C1 segment of cervical spinal cord (tissue), 14 donors: Measurements from ENCODE around the gene C11orf52.
"Not testable (repeated sequence)": the region's sequence is repeated elsewhere in the genome, so short reads cannot be mapped to it uniquely, and the experiment has no call there.

Source experiments
- DNase-seq, 14 donors: peaks; one replicate each; lab custom pipeline; 2025; lab: John Stamatoyannopoulos, UW

C11orf52 gene

GRCh38 chr11:111918390-111919256 is at the start of gene C11orf52:
Gene C11orf52 (plus strand): TSS chr11:111918913. CDS start chr11:111918973, 60 bp downstream.
- peak in 2 of 14 donors; percentile 12 to 14 for DNase-seq

DNA sequence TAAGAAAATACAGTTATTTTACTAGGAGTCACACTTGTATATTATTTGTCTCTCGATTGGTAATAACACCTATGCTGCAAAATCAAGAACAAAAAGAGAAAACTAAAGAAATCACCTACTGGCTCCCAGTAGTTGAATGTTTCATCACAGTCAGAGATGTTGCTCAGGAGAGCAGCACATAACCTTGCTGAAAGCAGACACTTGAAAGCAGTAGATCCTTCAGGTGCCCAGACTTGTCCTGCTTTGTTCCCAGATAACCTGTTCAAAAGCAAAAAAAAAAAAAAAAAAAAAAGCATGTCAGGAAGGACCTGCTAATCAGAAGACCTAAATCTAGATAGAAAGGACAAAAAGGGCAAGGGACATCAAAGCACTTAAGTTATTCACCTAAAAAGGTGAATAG is 48.6 kb upstream of the C11orf52 start:
- DNase-seq: no peak

DNA sequence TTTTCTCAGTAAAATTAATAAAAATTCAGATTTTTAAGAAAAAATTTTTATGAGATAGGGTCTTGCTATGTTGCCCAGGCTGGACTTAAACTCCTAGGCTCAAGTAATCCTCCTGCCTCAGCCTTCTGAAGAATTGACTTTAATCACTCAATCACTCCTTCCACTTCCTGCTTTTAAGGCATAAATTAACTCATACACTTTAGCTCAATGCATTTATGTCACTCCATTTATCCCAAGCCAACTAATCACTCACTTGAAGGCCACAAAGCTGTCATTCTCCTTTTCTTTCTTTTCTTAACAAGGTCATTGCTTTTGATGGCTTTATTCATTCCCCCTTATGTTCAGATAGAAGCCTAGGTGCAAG is 48.2 kb upstream of the C11orf52 start:
- no peak for DNase-seq

GRCh38 chr11:111870886-111871692 is 47.6 kb upstream of the C11orf52 start, which contains the start of gene ALG9:
Gene ALG9 (minus strand): TSS chr11:111871581. CDS start chr11:111871482, 99 bp downstream.
- peak; percentile 17 to 91 (median 70) for DNase-seq

DNA sequence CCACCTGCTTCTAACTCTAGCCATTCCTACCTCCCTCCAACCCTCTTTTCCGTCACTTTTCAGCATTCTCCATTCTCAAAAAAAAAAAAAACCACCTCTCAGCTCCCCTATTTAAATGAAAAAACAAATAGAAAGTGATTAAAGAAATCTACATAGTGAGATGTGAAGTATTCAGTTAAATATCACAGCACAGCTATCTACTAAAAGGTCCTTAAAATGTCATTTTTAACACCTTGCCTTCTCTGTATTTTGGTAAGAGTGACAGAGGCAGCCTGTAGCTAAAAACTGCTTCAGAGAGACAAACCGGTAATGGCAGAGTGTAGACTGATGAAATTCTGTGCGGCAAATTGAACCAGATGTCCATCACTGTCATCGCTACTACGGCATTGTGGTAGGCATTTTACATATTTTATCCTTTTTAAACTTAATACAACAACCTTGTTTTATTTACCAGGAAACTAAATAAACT is 47.0 kb upstream of the C11orf52 start:
- DNase-seq: peak in 1 of 14 donors; percentile 54

GRCh38 chr11:111878385-111878848 is 40.3 kb upstream of the C11orf52 start:
- no peak for DNase-seq

DNA sequence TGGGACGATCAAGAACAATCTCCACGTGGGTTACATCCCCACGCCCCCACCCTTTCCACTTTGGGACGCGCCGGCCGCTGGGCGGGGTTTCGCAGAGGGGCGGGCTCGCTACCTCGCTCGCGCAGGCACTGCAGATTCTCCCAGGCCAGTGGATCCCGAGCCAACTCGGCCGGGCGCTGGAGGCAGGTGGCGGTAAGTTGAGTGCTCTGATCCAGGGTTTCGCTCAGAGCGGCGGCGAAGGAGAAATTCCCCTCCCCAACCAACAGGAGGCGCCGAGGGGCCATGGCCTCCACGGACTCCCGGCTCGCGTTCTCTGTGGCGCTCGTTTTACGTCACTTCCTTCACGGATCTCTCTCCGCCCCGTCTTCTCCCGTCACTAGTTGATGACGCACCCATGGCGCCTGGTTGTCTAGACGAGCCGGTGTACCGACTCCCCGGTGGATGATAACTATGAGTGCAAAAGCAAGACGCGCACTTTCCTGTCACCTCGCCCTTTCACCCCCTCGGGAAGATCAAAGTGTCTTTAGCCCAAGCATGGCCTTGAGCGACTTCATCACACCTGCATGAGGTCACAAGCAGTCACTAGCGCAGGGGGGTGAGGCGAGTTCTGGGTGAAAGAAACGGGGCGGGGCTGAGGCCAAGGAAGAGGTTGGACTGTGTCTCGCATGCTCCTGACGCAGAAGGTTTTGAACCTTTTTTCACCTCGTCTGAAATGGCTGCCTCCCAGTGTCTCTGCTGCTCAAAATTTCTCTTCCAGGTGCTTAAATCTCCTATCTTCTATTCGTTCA is 39.7 kb upstream of the C11orf52 start, which contains the start of the genes CFAP68 and FDXACB1:
CFAP68 (plus strand) TSS at position 693 of the 788 bp plus-strand sequence; CDS start at position 713, 20 bp downstream.
FDXACB1 (minus strand) TSS at position 317 of the 788 bp plus-strand sequence; CDS start at position 284, 33 bp downstream.
- DNase-seq: peak; percentile 79 to 99 (median 94)

DNA sequence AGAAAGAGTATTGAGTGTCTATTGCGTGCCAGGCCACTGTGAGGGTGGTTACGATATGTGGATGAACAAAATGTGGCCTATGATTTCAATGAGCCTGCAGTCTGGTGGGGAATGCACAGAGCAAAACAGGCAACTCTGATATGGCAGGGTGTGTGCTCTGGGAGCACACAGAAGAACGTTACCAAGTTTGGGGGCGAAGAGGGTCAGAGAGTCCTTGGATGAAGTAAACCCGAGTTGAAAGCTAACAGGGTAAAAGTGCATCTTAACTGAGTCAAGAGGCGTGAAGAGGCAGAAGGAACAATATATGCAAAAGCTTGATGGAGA is 39.1 kb upstream of the C11orf52 start:
- no peak for DNase-seq

DNA sequence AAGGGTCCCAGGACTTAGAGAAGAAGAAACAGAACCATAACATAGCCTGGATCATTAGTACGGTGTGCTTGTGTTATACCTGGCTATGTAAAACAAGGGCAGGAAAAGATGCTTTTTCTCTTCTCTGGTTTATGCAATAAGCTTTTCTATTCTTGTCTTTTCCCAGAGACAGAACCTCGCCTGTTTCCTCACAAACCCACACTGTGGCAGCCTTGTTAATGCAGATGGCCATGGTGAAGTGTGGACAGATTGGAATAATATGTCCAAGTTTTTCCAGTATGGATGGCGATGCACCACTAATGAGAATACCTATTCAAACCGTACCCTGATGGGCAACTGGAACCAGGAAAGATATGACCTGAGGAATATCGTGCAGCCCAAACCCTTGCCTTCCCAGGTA is 36.5 kb upstream of the C11orf52 start:
- no peak for DNase-seq

- DNase-seq: not testable (repeated sequence)
Observed at GRCh38 chr11:111885053-111885452, 33.7 kb upstream of the C11orf52 start.

GRCh38 chr11:111886032-111886431 is 32.7 kb upstream of the C11orf52 start:
- no peak for DNase-seq

DNA sequence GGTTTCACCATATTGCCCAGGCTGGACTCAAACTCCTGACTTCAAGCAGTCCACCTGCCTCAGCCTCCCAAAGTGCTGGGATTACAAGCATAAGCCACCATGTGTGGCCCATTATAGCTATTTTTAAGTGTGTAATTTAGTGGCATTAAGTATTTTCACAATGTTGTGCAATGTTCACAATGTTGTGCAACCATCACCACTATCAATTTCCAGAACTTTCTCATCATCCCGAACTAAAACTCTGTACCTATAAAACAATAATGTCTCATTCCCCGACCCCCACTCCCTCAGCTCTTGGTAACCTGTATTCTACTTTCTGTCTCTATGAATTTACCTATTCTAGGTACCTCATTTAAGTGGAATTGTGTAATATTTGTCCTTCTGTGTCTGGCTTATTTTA is 31.9 kb upstream of the C11orf52 start:
- no peak for DNase-seq

DNA sequence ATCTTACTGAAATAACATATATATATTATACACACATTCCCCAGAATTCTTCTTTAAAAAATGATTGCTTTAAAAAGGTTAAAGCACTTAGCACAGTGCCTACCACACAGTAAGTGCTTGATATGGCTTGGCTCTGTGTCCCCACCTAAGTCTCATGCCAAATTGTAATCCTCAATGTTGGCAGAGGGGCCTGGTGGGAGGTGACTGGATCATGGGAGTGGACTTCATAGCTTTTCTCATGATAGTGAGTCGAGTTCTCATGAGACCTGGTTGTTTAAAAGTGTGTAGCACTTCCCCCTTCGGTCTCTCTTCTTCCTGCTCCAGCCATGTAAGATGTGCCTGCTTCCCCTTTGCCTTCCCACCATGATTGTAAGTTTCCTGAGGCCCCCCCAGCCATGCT is 13.3 kb upstream of the C11orf52 start:
- DNase-seq: peak in 1 of 14 donors; percentile 4

DNA sequence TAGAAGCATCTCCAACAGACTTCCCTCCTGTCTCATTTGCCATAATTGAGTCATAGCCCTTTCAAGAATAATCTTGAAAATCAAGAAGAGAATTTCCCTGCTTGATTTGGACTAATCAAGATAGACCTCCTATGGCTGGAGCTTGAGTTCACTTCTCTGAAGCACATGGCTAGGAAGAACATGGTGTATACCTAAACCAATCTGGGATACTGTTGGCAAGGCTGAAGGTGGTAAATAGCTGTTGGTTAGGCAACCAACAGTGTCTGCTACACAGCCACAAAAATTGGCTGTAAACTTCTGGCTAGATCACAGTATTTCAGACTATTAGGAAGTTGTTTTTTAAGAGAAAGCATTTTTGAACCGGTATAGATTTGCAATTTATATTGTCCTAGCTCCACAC is 12.0 kb upstream of the C11orf52 start:
- DNase-seq: no peak

DNA sequence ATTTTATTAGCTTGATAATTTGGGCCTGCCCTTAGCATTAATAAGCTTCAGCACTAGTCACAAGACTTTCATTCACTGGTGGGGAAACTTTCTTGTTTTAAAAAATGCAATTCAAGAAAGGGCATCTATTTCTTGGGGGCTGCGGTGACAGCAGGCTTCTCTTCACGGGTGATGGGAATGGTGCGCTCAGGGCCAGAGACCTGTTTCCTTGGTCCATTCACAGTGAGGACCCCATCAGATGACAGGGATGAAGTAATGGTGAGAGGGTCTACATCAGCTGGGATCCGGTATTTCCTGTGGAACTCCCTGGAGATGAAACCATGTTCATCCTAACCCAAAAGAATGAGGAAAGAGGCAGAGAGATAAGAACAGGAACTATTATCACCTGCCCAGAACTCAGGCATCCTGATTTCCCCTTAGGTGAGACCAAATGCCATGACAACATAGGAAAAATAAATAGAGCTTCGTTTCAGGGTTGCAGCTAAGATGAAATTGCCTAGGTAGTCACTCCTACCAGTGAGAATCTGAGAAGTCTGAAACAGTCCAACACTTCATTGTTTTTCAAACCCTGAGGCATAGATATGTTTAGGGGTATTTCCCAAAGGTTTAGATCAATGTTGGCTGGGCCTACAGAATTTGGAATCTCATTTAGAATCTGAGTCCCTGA is 9.9 kb upstream of the C11orf52 start:
- peak in 2 of 14 donors; percentile 29 to 31 for DNase-seq

GRCh38 chr11:111909378-111909777 is 9.3 kb upstream of the C11orf52 start:
- peak in 1 of 14 donors; percentile 46 for DNase-seq

GRCh38 chr11:111910676-111911562 is 7.8 kb upstream of the C11orf52 start:
- peak in 12 of 14 donors; percentile 41 to 82 (median 74) for DNase-seq

GRCh38 chr11:111911563-111912401 is 6.9 kb upstream of the C11orf52 start, which contains the start of gene CRYAB:
Gene CRYAB (minus strand): TSS chr11:111911770. CDS start chr11:111911724, 46 bp downstream.
- peak; percentile 43 to 97 (median 91) for DNase-seq
